Measurements from ENCODE around the gene SOX6. TPM values are rescaled to one million over a fixed set of nuclear protein-coding genes. Genes with fewer than 3 reads are reported as not detected.

The SOX6 gene
- total RNA-seq, 1 experiment from 2014 or later, result not detected

DNA sequence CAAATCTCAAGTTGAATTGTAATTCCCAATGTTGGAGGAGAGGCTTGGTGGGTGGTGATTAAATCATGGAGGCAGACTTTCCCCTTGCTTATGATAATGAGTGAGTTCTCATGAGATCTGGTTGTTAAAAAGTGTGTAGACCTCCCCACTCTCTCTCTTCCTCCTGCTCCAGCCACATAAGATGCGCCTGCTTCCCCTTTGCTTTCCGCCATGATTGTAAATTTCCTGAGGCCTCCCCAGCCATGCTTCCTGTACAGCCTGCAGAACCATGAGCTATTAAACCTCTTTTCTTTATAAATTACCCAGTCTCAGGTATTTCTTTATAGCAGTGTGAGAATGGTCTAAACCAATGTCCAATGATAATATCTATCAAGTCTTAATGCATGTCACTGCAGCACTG is 34.2 kb downstream of the SOX6 start:
- no peak for DNase-seq
- H2AFZ ChIP-seq (ENCODE audit: low read length), result no peak overlapping the region
- no peak overlapping the region for H3K4me3 ChIP-seq (ENCODE audit: low read length)
- H3K4me1 ChIP-seq (ENCODE audit: low read length), result no peaks in the 10 kb centered on the region
- no peaks in the 10 kb centered on the region for H3K9me2 ChIP-seq (replicated peaks; ENCODE audit: insufficient read depth, low read length)
- H3K79me2 ChIP-seq (ENCODE audit: low read length), result no peaks in the 10 kb centered on the region
- H3K27ac ChIP-seq (ENCODE audit: low read length), result no peak overlapping the region
- no peak overlapping the region for H3K9ac ChIP-seq (ENCODE audit: low read length)
- no peaks in the 10 kb centered on the region for H3K36me3 ChIP-seq (ENCODE audit: insufficient read depth, low read length)
- H3K4me2 ChIP-seq (ENCODE audit: low read depth, low read length, poor library complexity, severe bottlenecking), result no peak overlapping the region
- H3K9me3 ChIP-seq (ENCODE audit: low read length), result no peaks in the 10 kb centered on the region
- H4K20me1 ChIP-seq (ENCODE audit: insufficient read depth, low read depth, low read length), result no peaks in the 10 kb centered on the region
- no peaks in the 10 kb centered on the region for H3K27me3 ChIP-seq (ENCODE audit: low read length)

DNA sequence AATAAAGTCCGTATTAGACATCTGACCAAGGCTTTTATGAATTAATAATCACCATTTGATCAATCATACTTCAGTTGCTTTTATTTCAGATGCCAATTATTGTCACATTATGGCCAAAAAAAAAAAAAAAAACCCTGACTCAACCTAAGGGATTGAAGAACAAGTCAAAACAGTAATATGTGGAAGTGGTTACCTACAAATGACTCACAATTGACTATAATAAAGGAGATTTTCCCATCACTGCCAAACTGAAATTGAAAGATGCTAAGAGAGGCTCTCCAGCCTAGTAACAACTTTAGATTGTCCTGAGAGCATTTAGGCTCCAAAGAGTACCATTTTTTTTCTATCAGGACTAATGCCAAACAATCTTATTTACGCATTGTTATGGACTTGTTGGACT is 35.2 kb downstream of the SOX6 start:
- no peaks in the 10 kb centered on the region for H3K27me3 ChIP-seq (ENCODE audit: low read length)
- no peaks in the 10 kb centered on the region for H3K9me2 ChIP-seq (replicated peaks; ENCODE audit: insufficient read depth, low read length)
- no peaks in the 10 kb centered on the region for H3K4me1 ChIP-seq (ENCODE audit: low read length)
- no peaks in the 10 kb centered on the region for H4K20me1 ChIP-seq (ENCODE audit: insufficient read depth, low read depth, low read length)
- H3K79me2 ChIP-seq (ENCODE audit: low read length), result no peaks in the 10 kb centered on the region
- no peaks in the 10 kb centered on the region for H3K9me3 ChIP-seq (ENCODE audit: low read length)
- H3K27ac ChIP-seq (ENCODE audit: low read length), result no peak overlapping the region
- H3K4me2 ChIP-seq (ENCODE audit: low read depth, low read length, poor library complexity, severe bottlenecking), result no peak overlapping the region
- no peak overlapping the region for H2AFZ ChIP-seq (ENCODE audit: low read length)
- no peak overlapping the region for H3K4me3 ChIP-seq (ENCODE audit: low read length)
- no peaks in the 10 kb centered on the region for H3K36me3 ChIP-seq (ENCODE audit: insufficient read depth, low read length)
- no peak for DNase-seq
- no peak overlapping the region for H3K9ac ChIP-seq (ENCODE audit: low read length)

DNA sequence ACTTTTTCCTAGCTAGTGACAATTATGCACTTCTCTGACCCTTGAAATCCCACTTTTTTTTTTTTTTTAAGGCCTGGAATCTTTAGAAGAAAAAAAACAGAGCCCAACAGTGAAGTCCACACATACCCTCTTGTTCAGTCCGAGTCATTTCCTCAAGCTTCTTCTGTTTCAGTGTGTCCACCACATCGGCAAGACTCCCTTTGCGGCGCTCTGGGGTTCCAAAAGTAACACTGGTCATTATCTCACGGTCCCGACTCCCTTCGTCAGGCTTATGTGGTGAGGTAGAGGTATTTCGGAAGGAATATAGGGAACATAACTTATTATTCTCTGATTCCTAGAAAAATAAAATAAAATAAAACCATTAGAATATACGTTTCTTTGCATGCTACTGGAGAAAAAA is 38.0 kb downstream of the SOX6 start:
- Histone ChIP-seq H3K9me2 (replicated peaks; ENCODE audit: insufficient read depth, low read length) (no peaks in the 10 kb centered on the region), H3K27ac (ENCODE audit: low read length) (no peak overlapping the region), H3K79me2 (ENCODE audit: low read length) (no peaks in the 10 kb centered on the region), H3K27me3 (ENCODE audit: low read length) (no peaks in the 10 kb centered on the region), H3K9ac (ENCODE audit: low read length) (no peak overlapping the region), H3K36me3 (ENCODE audit: insufficient read depth, low read length) (no peaks in the 10 kb centered on the region), H3K4me3 (ENCODE audit: low read length) (no peak overlapping the region), H4K20me1 (ENCODE audit: insufficient read depth, low read depth, low read length) (no peaks in the 10 kb centered on the region), H3K9me3 (ENCODE audit: low read length) (no peaks in the 10 kb centered on the region), H2AFZ (ENCODE audit: low read length) (no peak overlapping the region), H3K4me2 (ENCODE audit: low read depth, low read length, poor library complexity, severe bottlenecking) (no peak overlapping the region), H3K4me1 (ENCODE audit: low read length) (no peaks in the 10 kb centered on the region)
- DNase-seq, result no peak

DNA sequence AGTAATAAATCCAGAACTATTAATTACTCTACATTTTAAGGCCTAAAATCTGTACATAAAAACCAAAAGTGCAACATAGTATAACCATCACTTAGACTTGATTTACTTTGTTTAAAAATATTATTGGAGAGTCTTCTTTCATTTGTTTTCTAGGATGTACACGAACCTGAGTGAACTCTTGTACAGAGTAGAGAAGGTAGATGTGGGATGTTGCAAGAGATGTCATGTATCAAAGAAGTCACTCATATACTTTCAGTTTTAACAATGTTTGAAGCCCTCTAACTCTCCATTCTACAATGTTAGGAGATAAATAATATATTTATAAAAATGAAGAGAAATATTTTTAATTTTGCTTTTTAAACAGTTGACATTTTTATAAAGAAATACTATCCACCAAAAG is 38.6 kb downstream of the SOX6 start:
- Histone ChIP-seq H3K9me3 (ENCODE audit: low read length) (no peaks in the 10 kb centered on the region), H3K79me2 (ENCODE audit: low read length) (no peaks in the 10 kb centered on the region), H3K4me1 (ENCODE audit: low read length) (no peaks in the 10 kb centered on the region), H3K27me3 (ENCODE audit: low read length) (no peaks in the 10 kb centered on the region), H3K9ac (ENCODE audit: low read length) (no peak overlapping the region), H3K4me2 (ENCODE audit: low read depth, low read length, poor library complexity, severe bottlenecking) (no peak overlapping the region), H4K20me1 (ENCODE audit: insufficient read depth, low read depth, low read length) (no peaks in the 10 kb centered on the region), H2AFZ (ENCODE audit: low read length) (no peak overlapping the region), H3K36me3 (ENCODE audit: insufficient read depth, low read length) (no peaks in the 10 kb centered on the region), H3K9me2 (replicated peaks; ENCODE audit: insufficient read depth, low read length) (no peaks in the 10 kb centered on the region), H3K4me3 (ENCODE audit: low read length) (no peak overlapping the region), H3K27ac (ENCODE audit: low read length) (no peak overlapping the region)
- no peak for DNase-seq

DNA sequence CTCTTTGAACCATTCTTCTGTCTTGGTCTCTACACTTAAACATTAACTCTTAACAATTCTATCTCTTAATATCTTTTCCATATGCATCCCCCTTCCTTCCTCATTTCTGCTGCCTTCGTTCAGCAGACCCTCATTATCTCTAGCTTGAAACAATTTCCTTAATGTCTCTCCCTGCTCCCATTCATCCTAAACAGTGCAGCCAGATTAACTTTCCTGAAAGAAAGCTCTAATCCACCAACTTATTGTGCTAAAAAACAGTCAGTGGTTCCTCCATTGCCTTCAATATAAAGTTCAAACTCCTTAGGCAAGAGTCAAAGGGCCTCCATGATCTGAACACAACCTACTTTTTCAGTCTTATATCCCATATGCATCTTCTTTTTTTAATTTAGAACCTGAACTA is 42.5 kb downstream of the SOX6 start:
- Histone ChIP-seq H2AFZ (ENCODE audit: low read length) (no peak overlapping the region), H3K79me2 (ENCODE audit: low read length) (no peaks in the 10 kb centered on the region), H3K4me3 (ENCODE audit: low read length) (no peak overlapping the region), H3K27me3 (ENCODE audit: low read length) (no peaks in the 10 kb centered on the region; the same call in 1 of the 2 replicates), H3K9me2 (replicated peaks; ENCODE audit: insufficient read depth, low read length) (no peaks in the 10 kb centered on the region), H3K4me2 (ENCODE audit: low read depth, low read length, poor library complexity, severe bottlenecking) (no peak overlapping the region), H3K36me3 (ENCODE audit: insufficient read depth, low read length) (no peaks in the 10 kb centered on the region), H4K20me1 (ENCODE audit: insufficient read depth, low read depth, low read length) (no peaks in the 10 kb centered on the region), H3K9me3 (ENCODE audit: low read length) (no peaks in the 10 kb centered on the region), H3K27ac (ENCODE audit: low read length) (no peak overlapping the region), H3K4me1 (ENCODE audit: low read length) (no peaks in the 10 kb centered on the region), H3K9ac (ENCODE audit: low read length) (no peak overlapping the region)
- DNase-seq, result no peak

DNA sequence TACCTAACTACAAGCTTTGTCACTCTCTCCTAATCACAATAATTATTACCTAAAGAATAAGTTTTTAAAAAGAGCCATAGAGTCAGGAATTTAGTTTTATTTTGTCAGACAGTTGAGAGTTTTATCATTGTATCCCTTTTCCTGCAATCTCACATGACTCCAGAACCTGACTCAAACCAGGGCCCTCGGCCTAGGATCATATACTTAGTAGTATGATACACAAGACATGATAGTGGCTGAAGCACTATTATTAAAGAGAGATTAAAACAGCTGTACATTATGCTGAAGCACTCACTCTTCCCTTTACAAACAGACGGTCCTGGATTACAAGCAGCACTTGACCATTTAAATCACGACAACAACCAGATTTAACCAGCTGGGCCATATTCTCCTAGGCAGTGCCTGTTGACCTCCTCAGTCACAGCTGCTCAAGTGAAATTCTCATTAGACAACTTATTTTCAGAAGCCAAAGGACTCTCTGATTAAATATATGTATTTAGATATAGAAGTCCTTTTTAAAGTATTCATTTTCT is 44.0 kb downstream of the SOX6 start:
- Histone ChIP-seq H3K9me2 (replicated peaks; ENCODE audit: insufficient read depth, low read length) (no peaks in the 10 kb centered on the region), H3K27ac (ENCODE audit: low read length) (no peak overlapping the region), H3K4me1 (ENCODE audit: low read length) (no peaks in the 10 kb centered on the region), H3K9me3 (ENCODE audit: low read length) (no peaks in the 10 kb centered on the region), H4K20me1 (ENCODE audit: insufficient read depth, low read depth, low read length) (no peaks in the 10 kb centered on the region), H3K4me2 (ENCODE audit: low read depth, low read length, poor library complexity, severe bottlenecking) (no peak overlapping the region), H3K79me2 (ENCODE audit: low read length) (no peaks in the 10 kb centered on the region), H3K36me3 (ENCODE audit: insufficient read depth, low read length) (no peaks in the 10 kb centered on the region), H3K4me3 (ENCODE audit: low read length) (no peak overlapping the region), H2AFZ (ENCODE audit: low read length) (no peak overlapping the region), H3K27me3 (ENCODE audit: low read length) (no peaks in the 10 kb centered on the region; the same call in 1 of the 2 replicates), H3K9ac (ENCODE audit: low read length) (no peak overlapping the region)
- no peak for DNase-seq

DNA sequence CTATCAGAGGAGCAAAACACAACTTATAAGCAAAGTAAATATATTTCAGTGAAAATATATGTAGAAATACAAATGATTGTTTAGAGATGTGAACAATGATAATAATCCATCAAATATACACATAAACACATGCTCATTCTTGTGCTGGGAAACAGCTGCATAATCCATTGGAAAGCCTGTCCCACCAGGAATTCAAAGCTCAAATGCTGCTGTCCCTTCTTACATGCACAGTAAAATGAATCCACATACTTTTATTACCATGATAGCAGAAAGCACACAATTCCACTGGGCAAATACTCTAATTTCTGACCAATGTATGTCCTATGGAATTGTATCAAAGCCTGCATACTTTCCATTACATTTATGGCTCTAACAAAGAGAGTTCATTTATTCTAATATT is 44.5 kb downstream of the SOX6 start:
- DNase-seq, result no peak
- no peak overlapping the region for H3K4me3 ChIP-seq (ENCODE audit: low read length)
- H3K4me1 ChIP-seq (ENCODE audit: low read length), result no peaks in the 10 kb centered on the region
- no peaks in the 10 kb centered on the region for H3K79me2 ChIP-seq (ENCODE audit: low read length)
- no peaks in the 10 kb centered on the region; the same call in 1 of the 2 replicates for H3K27me3 ChIP-seq (ENCODE audit: low read length)
- H4K20me1 ChIP-seq (ENCODE audit: insufficient read depth, low read depth, low read length), result no peaks in the 10 kb centered on the region
- H3K9me3 ChIP-seq (ENCODE audit: low read length), result no peaks in the 10 kb centered on the region
- H3K27ac ChIP-seq (ENCODE audit: low read length), result no peak overlapping the region
- H3K4me2 ChIP-seq (ENCODE audit: low read depth, low read length, poor library complexity, severe bottlenecking), result no peak overlapping the region
- H3K9me2 ChIP-seq (replicated peaks; ENCODE audit: insufficient read depth, low read length), result no peaks in the 10 kb centered on the region
- no peak overlapping the region for H3K9ac ChIP-seq (ENCODE audit: low read length)
- no peak overlapping the region for H2AFZ ChIP-seq (ENCODE audit: low read length)
- no peaks in the 10 kb centered on the region for H3K36me3 ChIP-seq (ENCODE audit: insufficient read depth, low read length)

DNA sequence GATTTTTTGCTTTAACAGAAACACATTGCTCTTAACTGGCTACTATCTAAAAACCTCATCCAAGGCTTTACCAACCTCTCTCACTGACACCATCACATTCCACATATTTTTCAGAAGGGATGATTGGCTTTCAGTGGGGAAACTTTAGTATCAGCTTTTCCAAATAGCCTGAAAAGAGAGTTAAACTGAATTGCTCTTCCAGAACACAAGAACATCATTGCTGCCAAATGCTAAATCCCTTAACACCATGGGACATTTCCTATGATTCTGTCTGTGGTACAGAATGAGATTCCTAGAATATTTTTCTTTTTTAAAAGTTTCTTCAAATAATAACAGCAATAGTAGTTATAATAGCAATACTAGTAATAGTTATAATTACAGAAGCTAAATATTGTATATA is 45.4 kb downstream of the SOX6 start:
- H3K4me3 ChIP-seq (ENCODE audit: low read length), result no peak overlapping the region
- no peaks in the 10 kb centered on the region for H3K4me1 ChIP-seq (ENCODE audit: low read length)
- no peak overlapping the region for H3K4me2 ChIP-seq (ENCODE audit: low read depth, low read length, poor library complexity, severe bottlenecking)
- no peaks in the 10 kb centered on the region; the same call in 1 of the 2 replicates for H3K27me3 ChIP-seq (ENCODE audit: low read length)
- H2AFZ ChIP-seq (ENCODE audit: low read length), result no peak overlapping the region
- no peaks in the 10 kb centered on the region for H3K9me3 ChIP-seq (ENCODE audit: low read length)
- H4K20me1 ChIP-seq (ENCODE audit: insufficient read depth, low read depth, low read length), result no peaks in the 10 kb centered on the region
- no peaks in the 10 kb centered on the region for H3K79me2 ChIP-seq (ENCODE audit: low read length)
- H3K9me2 ChIP-seq (replicated peaks; ENCODE audit: insufficient read depth, low read length), result no peaks in the 10 kb centered on the region
- no peak overlapping the region for H3K9ac ChIP-seq (ENCODE audit: low read length)
- DNase-seq, result no peak
- no peaks in the 10 kb centered on the region for H3K36me3 ChIP-seq (ENCODE audit: insufficient read depth, low read length)
- H3K27ac ChIP-seq (ENCODE audit: low read length), result no peak overlapping the region

DNA sequence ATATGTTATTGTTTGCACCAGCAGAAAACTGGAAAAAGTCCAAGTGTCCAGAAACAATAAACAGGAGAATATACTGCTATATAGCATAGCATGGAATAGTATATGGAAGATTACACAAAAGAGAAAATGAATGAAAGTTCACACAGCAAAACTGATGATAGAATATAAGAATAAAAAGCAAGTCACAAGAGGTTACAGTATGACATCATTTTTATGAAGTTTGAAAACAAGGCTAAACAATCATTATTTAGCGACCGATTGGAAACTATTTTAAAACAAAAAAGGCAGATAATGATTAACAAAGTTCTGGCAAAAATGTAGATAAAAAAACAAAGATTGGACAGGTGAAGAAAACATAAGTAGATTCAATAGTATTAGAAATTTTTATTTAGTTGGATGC is 47.1 kb downstream of the SOX6 start:
- no peak overlapping the region for H3K4me3 ChIP-seq (ENCODE audit: low read length)
- H3K4me1 ChIP-seq (ENCODE audit: low read length), result no peaks in the 10 kb centered on the region
- H2AFZ ChIP-seq (ENCODE audit: low read length), result no peak overlapping the region
- no peaks in the 10 kb centered on the region for H3K9me3 ChIP-seq (ENCODE audit: low read length)
- H3K9ac ChIP-seq (ENCODE audit: low read length), result no peak overlapping the region
- no peaks in the 10 kb centered on the region for H3K79me2 ChIP-seq (ENCODE audit: low read length)
- no peaks in the 10 kb centered on the region for H3K36me3 ChIP-seq (ENCODE audit: insufficient read depth, low read length)
- H3K4me2 ChIP-seq (ENCODE audit: low read depth, low read length, poor library complexity, severe bottlenecking), result no peak overlapping the region
- no peaks in the 10 kb centered on the region for H3K9me2 ChIP-seq (replicated peaks; ENCODE audit: insufficient read depth, low read length)
- H3K27me3 ChIP-seq (ENCODE audit: low read length), result no peaks in the 10 kb centered on the region; the same call in 1 of the 2 replicates
- H3K27ac ChIP-seq (ENCODE audit: low read length), result no peak overlapping the region
- no peak for DNase-seq
- no peaks in the 10 kb centered on the region for H4K20me1 ChIP-seq (ENCODE audit: insufficient read depth, low read depth, low read length)
